Testis (tissue), 3 donors: Measurements from ENCODE around the gene ALKBH2. TPM values are rescaled to one million over a fixed set of nuclear protein-coding genes. Genes with fewer than 3 reads are reported as not detected.

Source experiments
- DNase-seq: peaks from one replicate; pipeline ENCODE4 v3.0.0-alpha.2; 2019
- H3K27ac ChIP-seq, 2 donors: fragments of 200-600 bp; sonication (generic); one replicate each; pipeline ENCODE4 v1.5.1; 2019
- H3K27me3 ChIP-seq: fragments of 200-600 bp; sonication (generic); one replicate; pipeline ENCODE4 v1.5.1; 2019
- H3K36me3 ChIP-seq: fragments of 200-600 bp; sonication (generic); one replicate; pipeline ENCODE4 v1.5.1; 2017; ENCODE audit warnings: low read depth; ENCODE audit errors: missing control alignments
- H3K4me1 ChIP-seq: fragments of 200-600 bp; sonication (generic); one replicate; pipeline ENCODE4 v1.5.1; 2019
- H3K4me3 ChIP-seq, 2 donors: fragments of 200-600 bp; sonication (generic); one replicate each; pipeline ENCODE4 v1.5.1; 2017 to 2019
- H3K9me3 ChIP-seq: fragments of 200-600 bp; sonication (generic); one replicate; pipeline ENCODE4 v1.5.1; 2017
- CTCF ChIP-seq, 3 experiments: fragments of 450-650 bp in 2 of 3; fragments of 200-600 bp in 1 of 3; sonication (generic) in 1 of 3; IDR thresholded peaks; one replicate each; pipeline ENCODE4 v1.5.1; 2016 to 2019; ENCODE audit warnings: antibody characterized with exemption in 3 of 3, mild to moderate bottlenecking in 2 of 3, moderate library complexity in 1 of 3
- POLR2A ChIP-seq: fragments of 450-650 bp; IDR thresholded peaks from one replicate; pipeline ENCODE4 v1.6.1; 2017; ENCODE audit warnings: antibody characterized with exemption, mild to moderate bottlenecking, moderate library complexity
- WGBS, 2 donors: methylation state at CpG; one replicate each; pipeline ENCODE4 v1.1.5; 2018; 5-methylcytosine and 5-hydroxymethylcytosine counted together
- intact Hi-C: fragments of 100-400 bp; cut with DNase I; formaldehyde crosslinking; loops from one replicate; pipeline ENCODE4 v1.15.1; 2023; ENCODE audit warnings: low total_unique reads
- polyA plus RNA-seq: library from polyadenylated mRNA; stranded (reverse); fragments of 350-450 nt; fragmentation: Illumina TruSeq; extraction: RNeasy Lipid Tissue Mini Kit (QIAGEN cat#74804); gene quantifications from one replicate; pipeline ENCODE4 v1.2.3, GENCODE V29; 2014; ENCODE audit warnings: low read depth, low replicate concordance; ENCODE audit not compliant: insufficient read depth
- small RNA-seq, 2 donors: library from RNA; depleted of rRNA; stranded (forward); fragments of <200 nt; gene quantifications; one replicate each; pipeline ENCODE3, GENCODE V24; 2016
- total RNA-seq, 2 donors: library from RNA; depleted of rRNA; stranded (reverse); fragments of >200 nt; gene quantifications; one replicate each; pipeline ENCODE4 v1.2.3, GENCODE V29; 2016

ALKBH2 gene
- total and polyA plus RNA-seq, 3 donors from 2014 or later = 16.2 to 23.8 (median 16.6) TPM

GRCh38 chr12:109047081-109047805, 46.0 kb downstream of the ALKBH2 start:
- intact Hi-C loops = no loop called here

GRCh38 chr12:109044241-109044640, 49.0 kb downstream of the ALKBH2 start:
- no peak for TF ChIP-seq POLR2A
- no peak for TF ChIP-seq CTCF (IDR thresholded peaks at IDR 0.05)
- 71 to 74% methylated on average over 5 of the region's 5 CpGs for WGBS, 2 donors
- Histone ChIP-seq H3K4me1 (no peaks in the 10 kb centered on the region), H3K27me3 (no peaks in the 10 kb centered on the region), H3K36me3 (no peaks in the 10 kb centered on the region), H3K9me3 (no peaks in the 10 kb centered on the region), H3K27ac (no peak overlapping the region), H3K4me3 (no peak overlapping the region)
- DNase-seq = no peak
- intact Hi-C loops = no loop called here

More at GRCh38 chr12:109047081-109047805, 46.0 kb downstream of the ALKBH2 start:
- Histone ChIP-seq H3K4me1 (no peaks in the 10 kb centered on the region), H3K36me3 (no peaks in the 10 kb centered on the region), H3K27ac (no peak overlapping the region), H3K4me3 (no peak overlapping the region), H3K27me3 (no peaks in the 10 kb centered on the region), H3K9me3 (no peaks in the 10 kb centered on the region)
- 86 to 88% methylated on average over 8 of the region's 8 CpGs for WGBS, 2 donors
- DNase-seq = no peak
- TF ChIP-seq CTCF (IDR thresholded peaks at IDR 0.05) = no peak
- no peak for TF ChIP-seq POLR2A

Small RNA genes lying within 50 kb of the gene (small RNA-seq; reads per million reads assigned to genes)
- gene RNA5SP372 = 0 to 0.09 reads per million in 2 donors

Other genes starting within 250 kb of the ALKBH2 start
- 10 to 100 TPM; 29.1 to 31.5 TPM for gene SSH1, start 235.9 kb downstream of the ALKBH2 start, total RNA-seq
- 18.9 TPM for gene SSH1, start 235.9 kb downstream of the ALKBH2 start, polyA plus RNA-seq
- gene DAO, start 213.4 kb downstream of the ALKBH2 start, total RNA-seq = under 1 TPM; 0.79 to 0.81 TPM
- 0.46 TPM for gene DAO, start 213.4 kb downstream of the ALKBH2 start, polyA plus RNA-seq
- under 1 TPM; 0.31 TPM for gene SVOP, start 72.4 kb downstream of the ALKBH2 start, total RNA-seq
- gene SVOP, start 72.4 kb downstream of the ALKBH2 start, polyA plus RNA-seq = 0.37 TPM
- gene USP30, start 40.9 kb downstream of the ALKBH2 start, total RNA-seq = 10 to 100 TPM; 49.5 to 53.1 TPM
- 36.3 TPM for gene USP30, start 40.9 kb downstream of the ALKBH2 start, polyA plus RNA-seq
- 10 to 100 TPM; 80.2 to 81.5 TPM for gene UNG, start 4.1 kb upstream of the ALKBH2 start, total RNA-seq
- gene UNG, start 4.1 kb upstream of the ALKBH2 start, polyA plus RNA-seq = 55.3 TPM
- gene ACACB, start 23.1 kb upstream of the ALKBH2 start, total RNA-seq = 10 to 100 TPM; 61.6 to 96.8 TPM
- gene ACACB, start 23.1 kb upstream of the ALKBH2 start, polyA plus RNA-seq = 25.5 TPM
- 1 to 10 TPM; 7.8 to 9.0 TPM for gene FOXN4, start 215.8 kb upstream of the ALKBH2 start, total RNA-seq
- gene FOXN4, start 215.8 kb upstream of the ALKBH2 start, polyA plus RNA-seq = 17.1 TPM